GM23338 (cell line): ENCODE results near the gene COL2A1. TPM values are rescaled to one million over a fixed set of nuclear protein-coding genes. Genes with fewer than 3 reads are reported as not detected.

Experiments used
- ATAC-seq: fragments of 200-7000 bp; cut with Tn5 transposase; 3 replicates; pipeline ENCODE4 v1.9.1; 2020
- DNase-seq: peaks from one replicate; pipeline ENCODE4 v3.0.0-alpha.2; 2015; ENCODE audit warnings: low spot score
- H2AFZ ChIP-seq: fragments of 200-600 bp; sonication (generic); 2 replicates; pipeline ENCODE4 v1.8.0; 2016; ENCODE audit warnings: antibody characterized with exemption, mild to moderate bottlenecking, moderate library complexity
- H3F3A ChIP-seq: fragments of 200-600 bp; sonication (generic); replicated peaks from 2 replicates; pipeline ENCODE4 v1.8.0; 2017; ENCODE audit warnings: antibody characterized with exemption, mixed run types, low read depth
- H3K27ac ChIP-seq: fragments of 200-600 bp; sonication (generic); 2 replicates; pipeline ENCODE4 v1.6.1; 2016; ENCODE audit warnings: low read depth
- H3K27me3 ChIP-seq: fragments of 200-600 bp; sonication (generic); 2 replicates; pipeline ENCODE4 v1.8.0; 2016; ENCODE audit warnings: mild to moderate bottlenecking, mixed run types, moderate library complexity; ENCODE audit not compliant: insufficient read depth
- H3K36me3 ChIP-seq: fragments of 200-600 bp; sonication (generic); 2 replicates; pipeline ENCODE4 v1.8.0; 2016; ENCODE audit warnings: mild to moderate bottlenecking; ENCODE audit not compliant: insufficient read depth
- H3K4me1 ChIP-seq: fragments of 200-600 bp; sonication (generic); 2 replicates; pipeline ENCODE4 v1.8.0; 2016; ENCODE audit warnings: mild to moderate bottlenecking, moderate library complexity; ENCODE audit not compliant: insufficient read depth
- H3K4me2 ChIP-seq: fragments of 200-600 bp; sonication (generic); 2 replicates; pipeline ENCODE4 v1.7.1; 2017; ENCODE audit warnings: mixed run types
- H3K4me3 ChIP-seq: fragments of 200-600 bp; sonication (generic); 2 replicates; pipeline ENCODE4 v1.6.1; 2016; ENCODE audit warnings: mixed run types
- H3K79me2 ChIP-seq: fragments of 200-600 bp; sonication (generic); replicated peaks from 2 replicates; pipeline ENCODE4 v1.8.0; 2017; ENCODE audit warnings: mild to moderate bottlenecking; ENCODE audit not compliant: insufficient read depth
- H3K9me2 ChIP-seq: fragments of 200-600 bp; sonication (generic); 2 replicates; pipeline ENCODE4 v1.8.0; 2017; ENCODE audit not compliant: insufficient read depth
- H4K20me1 ChIP-seq: fragments of 200-600 bp; sonication (generic); replicated peaks from 2 replicates; pipeline ENCODE4 v1.8.0; 2017; ENCODE audit warnings: mild to moderate bottlenecking; ENCODE audit not compliant: insufficient read depth
- H3K27ac Mint-ChIP-seq: 2 replicates; pipeline ENCODE4 v1.8.0; 2020; ENCODE audit warnings: inconsistent platforms, mild to moderate bottlenecking, moderate library complexity, mixed read lengths
- H3K27me3 Mint-ChIP-seq: 3 replicates; pipeline ENCODE4 v1.8.0; 2022; ENCODE audit warnings: low read depth, mild to moderate bottlenecking, moderate library complexity, mixed read lengths, inconsistent platforms; ENCODE audit not compliant: insufficient read depth, poor library complexity
- H3K36me3 Mint-ChIP-seq: 3 replicates; pipeline ENCODE4 v1.8.0; 2021; ENCODE audit warnings: low read depth, mild to moderate bottlenecking, inconsistent platforms, moderate library complexity, mixed read lengths
- H3K4me1 Mint-ChIP-seq: 3 replicates; pipeline ENCODE4 v1.8.0; 2020; ENCODE audit warnings: mild to moderate bottlenecking, inconsistent platforms, mixed read lengths
- H3K4me3 Mint-ChIP-seq: 3 replicates; pipeline ENCODE4 v1.8.0; 2021; ENCODE audit warnings: moderate library complexity, mild to moderate bottlenecking, inconsistent platforms, mixed read lengths
- H3K9me3 Mint-ChIP-seq: 3 replicates; pipeline ENCODE4 v1.8.0; 2020; ENCODE audit warnings: moderate library complexity, mild to moderate bottlenecking, inconsistent platforms, mixed read lengths
- CREB1 ChIP-seq: fragments of 250-450 bp; sonication (Bioruptor Pico); IDR thresholded peaks from 2 replicates; pipeline ENCODE4 v1.5.0; 2020; ENCODE audit warnings: low read depth, mild to moderate bottlenecking, moderate library complexity
- CTCF ChIP-seq, 2 experiments: fragments of 200-600 bp in 1 of 2; sonication (generic) in 1 of 2; conservative IDR thresholded peaks; 2 replicates each; pipeline versions ENCODE4 v1.5.1 to v1.6.1; 2016 to 2017; ENCODE audit warnings: antibody characterized with exemption in 2 of 2, low read depth in 2 of 2, mild to moderate bottlenecking in 2 of 2, moderate library complexity in 1 of 2
- ETS1 ChIP-seq: IDR thresholded peaks from 2 replicates; pipeline ENCODE4 v1.6.1; 2016; ENCODE audit warnings: antibody characterized with exemption
- EZH2 ChIP-seq: fragments of 200-600 bp; sonication (generic); IDR thresholded peaks from one replicate; pipeline ENCODE4 v1.8.0; 2017; ENCODE audit warnings: antibody characterized with exemption, mild to moderate bottlenecking, low read depth; ENCODE audit not compliant: unreplicated experiment
- EZH2phosphoT487 ChIP-seq: fragments of 200-600 bp; sonication (generic); IDR thresholded peaks from one replicate; pipeline ENCODE4 v1.8.1; 2018; ENCODE audit warnings: antibody characterized with exemption; ENCODE audit not compliant: unreplicated experiment
- JUNB ChIP-seq: IDR thresholded peaks from one replicate; pipeline ENCODE4 v1.6.1; 2016; ENCODE audit warnings: antibody characterized with exemption; ENCODE audit not compliant: unreplicated experiment
- NANOG ChIP-seq: IDR thresholded peaks from 2 replicates; pipeline ENCODE4 v1.6.1; 2016; ENCODE audit warnings: antibody characterized with exemption, borderline replicate concordance
- POLR2AphosphoS5 ChIP-seq: IDR thresholded peaks from 2 replicates; pipeline ENCODE4 v1.6.1; 2016; ENCODE audit warnings: antibody characterized with exemption, low read depth
- STAT1 ChIP-seq: IDR thresholded peaks from one replicate; pipeline ENCODE4 v1.6.1; 2016; ENCODE audit warnings: antibody characterized with exemption; ENCODE audit not compliant: unreplicated experiment
- ZNF331 ChIP-seq: fragments of 250-450 bp; sonication (Bioruptor Pico); IDR thresholded peaks from 2 replicates; pipeline ENCODE4 v1.5.0; 2020; ENCODE audit warnings: low read depth, mild to moderate bottlenecking, moderate library complexity
- polyA plus RNA-seq: library from polyadenylated mRNA; unstranded; fragments of >200 nt; fragmentation: Nextera tagmentation; extraction: Ambion mirVana; gene quantifications from 2 replicates; pipeline ENCODE4 v1.2.1, GENCODE V29; 2016
- total RNA-seq: library from RNA; depleted of rRNA; stranded (reverse); fragments of >200 nt; shearing (Covaris generic); gene quantifications from 2 replicates; pipeline ENCODE4 v1.2.3, GENCODE V29; 2014
- TF ChIP-seq, protein P1 (sequence below): IDR thresholded peaks from one replicate; pipeline ENCODE4 v1.6.1; 2018; ENCODE audit warnings: antibody characterized with exemption; ENCODE audit not compliant: unreplicated experiment

The COL2A1 gene
- total and polyA plus RNA-seq, 2 experiments from 2014 or later = 7.0 to 24.6 TPM

DNA sequence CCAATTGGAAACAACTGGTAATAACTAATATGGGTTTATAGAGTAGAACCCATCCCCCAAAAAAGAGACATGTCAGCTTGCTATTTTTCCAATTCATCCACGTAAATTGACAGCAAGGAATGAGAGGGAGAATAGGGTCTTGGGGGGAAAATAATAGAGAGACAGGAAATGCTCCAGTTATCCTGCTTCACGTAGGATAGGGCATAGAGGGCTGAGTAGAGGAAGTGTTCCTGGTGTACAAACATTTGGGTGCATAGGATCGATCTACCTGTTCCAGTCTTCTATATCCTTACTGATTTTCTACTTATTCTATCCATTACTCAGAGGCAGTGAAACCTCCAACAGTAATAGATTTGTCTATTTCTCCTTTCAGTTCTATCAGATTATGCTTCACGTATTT lies 49.6 kb upstream of the COL2A1 start (continued):
- no peak for TF ChIP-seq ETS1
- no peak for TF ChIP-seq STAT1
- TF ChIP-seq, protein P1, sequence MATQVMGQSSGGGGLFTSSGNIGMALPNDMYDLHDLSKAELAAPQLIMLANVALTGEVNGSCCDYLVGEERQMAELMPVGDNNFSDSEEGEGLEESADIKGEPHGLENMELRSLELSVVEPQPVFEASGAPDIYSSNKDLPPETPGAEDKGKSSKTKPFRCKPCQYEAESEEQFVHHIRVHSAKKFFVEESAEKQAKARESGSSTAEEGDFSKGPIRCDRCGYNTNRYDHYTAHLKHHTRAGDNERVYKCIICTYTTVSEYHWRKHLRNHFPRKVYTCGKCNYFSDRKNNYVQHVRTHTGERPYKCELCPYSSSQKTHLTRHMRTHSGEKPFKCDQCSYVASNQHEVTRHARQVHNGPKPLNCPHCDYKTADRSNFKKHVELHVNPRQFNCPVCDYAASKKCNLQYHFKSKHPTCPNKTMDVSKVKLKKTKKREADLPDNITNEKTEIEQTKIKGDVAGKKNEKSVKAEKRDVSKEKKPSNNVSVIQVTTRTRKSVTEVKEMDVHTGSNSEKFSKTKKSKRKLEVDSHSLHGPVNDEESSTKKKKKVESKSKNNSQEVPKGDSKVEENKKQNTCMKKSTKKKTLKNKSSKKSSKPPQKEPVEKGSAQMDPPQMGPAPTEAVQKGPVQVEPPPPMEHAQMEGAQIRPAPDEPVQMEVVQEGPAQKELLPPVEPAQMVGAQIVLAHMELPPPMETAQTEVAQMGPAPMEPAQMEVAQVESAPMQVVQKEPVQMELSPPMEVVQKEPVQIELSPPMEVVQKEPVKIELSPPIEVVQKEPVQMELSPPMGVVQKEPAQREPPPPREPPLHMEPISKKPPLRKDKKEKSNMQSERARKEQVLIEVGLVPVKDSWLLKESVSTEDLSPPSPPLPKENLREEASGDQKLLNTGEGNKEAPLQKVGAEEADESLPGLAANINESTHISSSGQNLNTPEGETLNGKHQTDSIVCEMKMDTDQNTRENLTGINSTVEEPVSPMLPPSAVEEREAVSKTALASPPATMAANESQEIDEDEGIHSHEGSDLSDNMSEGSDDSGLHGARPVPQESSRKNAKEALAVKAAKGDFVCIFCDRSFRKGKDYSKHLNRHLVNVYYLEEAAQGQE = no peak

DNA sequence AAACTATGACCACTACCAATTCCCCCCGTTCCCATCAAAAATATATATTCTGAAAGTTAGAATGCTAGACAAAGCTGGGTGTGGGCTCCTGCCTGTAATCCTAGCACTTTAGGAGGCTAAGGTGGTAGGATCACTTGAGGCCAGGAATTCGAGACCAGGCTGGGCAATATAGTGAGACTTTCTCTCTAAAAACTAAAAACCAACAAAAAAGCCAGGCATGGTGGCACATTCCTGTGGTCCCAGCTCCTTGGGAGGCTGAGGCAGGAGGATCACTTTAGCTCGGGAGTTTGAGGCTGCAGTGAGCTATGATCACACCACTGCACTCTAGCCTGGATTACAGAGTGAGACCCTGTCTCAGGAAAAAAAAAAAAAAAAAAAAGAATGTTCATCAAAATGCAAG lies 48.8 kb upstream of the COL2A1 start:
- H2AFZ ChIP-seq = no peak overlapping the region
- H3F3A ChIP-seq = no peaks in the 10 kb centered on the region
- peaks cover 22% of the 10 kb centered on the region; the same call in 1 of the 2 replicates for H4K20me1 ChIP-seq
- no peaks in the 10 kb centered on the region for H3K9me3 Mint-ChIP-seq
- H3K4me3 ChIP-seq = no peak overlapping the region
- H3K4me3 Mint-ChIP-seq = no peak overlapping the region
- H3K27ac Mint-ChIP-seq = no peak overlapping the region
- H3K36me3 Mint-ChIP-seq = peaks cover 2% of the 10 kb centered on the region
- H3K27me3 ChIP-seq = no peaks in the 10 kb centered on the region
- no peaks in the 10 kb centered on the region for H3K36me3 ChIP-seq
- no peaks in the 10 kb centered on the region for H3K9me2 ChIP-seq
- no peak overlapping the region for H3K27ac ChIP-seq
- TF ChIP-seq STAT1 (no peak), CTCF (conservative IDR thresholded peaks at IDR 0.05; ENCODE audit: low read depth in 2 of 2) (no peak), POLR2AphosphoS5 (no peak), ZNF331 (CRISPR knock-in tag) (no peak)
- DNase-seq = no peak
- H3K4me1 ChIP-seq = no peaks in the 10 kb centered on the region
- H3K4me1 Mint-ChIP-seq = no peaks in the 10 kb centered on the region
- H3K27me3 Mint-ChIP-seq = no peaks in the 10 kb centered on the region
- H3K79me2 ChIP-seq = no peaks in the 10 kb centered on the region
- ATAC-seq = no peak
- no peak overlapping the region for H3K4me2 ChIP-seq

DNA sequence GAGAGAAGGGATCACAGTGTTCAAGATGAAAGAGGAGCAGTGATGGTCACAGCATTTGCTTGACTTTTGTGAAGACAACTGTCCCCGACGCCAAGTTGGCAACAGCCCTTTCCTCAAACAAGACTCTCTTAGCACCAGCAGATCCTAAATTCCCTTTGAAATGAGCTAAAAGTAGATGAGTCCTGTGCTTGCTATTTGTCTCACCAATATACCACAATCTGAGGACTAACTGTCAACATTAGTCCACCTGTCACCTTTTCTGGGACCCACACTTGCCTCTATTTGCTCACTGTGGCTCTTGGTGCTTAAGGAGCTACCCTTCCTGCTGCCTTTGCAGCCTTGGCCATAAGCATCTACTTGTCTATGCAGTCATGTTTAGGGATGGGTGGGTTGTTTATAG lies 47.4 kb upstream of the COL2A1 start:
- no peak overlapping the region for H3K4me2 ChIP-seq
- Mint-ChIP-seq H3K4me1 (no peaks in the 10 kb centered on the region), H3K27me3 (no peaks in the 10 kb centered on the region), H3K9me3 (no peaks in the 10 kb centered on the region), H3K4me3 (no peak overlapping the region), H3K27ac (no peak overlapping the region), H3K36me3 (peaks cover 8% of the 10 kb centered on the region)
- H3K79me2 ChIP-seq = no peaks in the 10 kb centered on the region
- no peaks in the 10 kb centered on the region for H3K27me3 ChIP-seq
- peaks cover 22% of the 10 kb centered on the region; the same call in 1 of the 2 replicates for H4K20me1 ChIP-seq
- H3K27ac ChIP-seq = no peak overlapping the region
- no peaks in the 10 kb centered on the region for H3F3A ChIP-seq
- H3K9me2 ChIP-seq = no peaks in the 10 kb centered on the region
- DNase-seq = no peak
- no peak for ATAC-seq
- no peaks in the 10 kb centered on the region; the same call in 1 of the 2 replicates for H3K36me3 ChIP-seq
- H2AFZ ChIP-seq = no peak overlapping the region
- no peak overlapping the region for H3K4me3 ChIP-seq
- no peaks in the 10 kb centered on the region for H3K4me1 ChIP-seq
- TF ChIP-seq EZH2phosphoT487 (no peak), CTCF (conservative IDR thresholded peaks at IDR 0.05; ENCODE audit: low read depth in 2 of 2) (no peak), NANOG (no peak), EZH2 (no peak), POLR2AphosphoS5 (no peak), JUNB (no peak), CREB1 (CRISPR knock-in tag) (no peak)
